ENCODE measurements around the gene NDFIP2.
"Not testable (repeated sequence)": the region's sequence is repeated elsewhere in the genome, so short reads cannot be mapped to it uniquely, and the experiment has no call there.

NDFIP2 gene

DNA sequence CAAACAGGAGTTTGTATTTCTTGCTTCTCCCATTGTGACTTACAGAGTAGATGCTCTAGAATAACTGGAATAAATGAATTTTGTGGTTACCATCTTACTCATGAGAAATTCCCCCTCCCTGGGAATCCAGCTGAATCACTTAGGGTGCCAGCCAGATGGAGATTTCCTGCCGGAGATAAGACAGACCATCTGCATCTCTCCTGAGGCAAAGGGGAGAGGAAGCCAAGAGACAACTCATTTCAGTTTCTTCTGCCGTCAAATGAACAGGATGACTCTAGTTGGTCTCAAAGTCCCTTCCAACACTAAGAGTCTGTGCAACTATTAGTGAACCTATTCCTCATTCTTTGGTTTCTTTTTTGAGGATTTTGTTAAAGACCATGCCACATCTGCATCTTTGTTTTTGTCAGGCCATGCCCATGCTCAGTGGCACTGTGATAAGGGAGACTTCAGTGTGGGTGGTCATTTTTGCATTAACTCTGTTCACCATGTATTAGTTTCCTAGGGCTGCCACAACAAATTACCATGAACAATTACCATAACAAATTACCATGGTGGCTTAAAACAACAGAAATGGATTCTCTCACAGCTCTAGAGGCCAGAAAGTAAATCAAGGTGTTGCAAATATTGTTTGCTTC is 112.8 kb downstream of the NDFIP2 start:
- H3K9ac ChIP-seq (ENCODE audit: low read length), result no peak overlapping the region
- H3K9me2 ChIP-seq (replicated peaks; ENCODE audit: insufficient read depth, low read length), result no peaks in the 10 kb centered on the region
- H3K4me2 ChIP-seq (ENCODE audit: low read depth, low read length, poor library complexity, severe bottlenecking), result no peak overlapping the region
- H3K9me3 ChIP-seq (ENCODE audit: insufficient read depth, low read length), result no peaks in the 10 kb centered on the region
- no peaks in the 10 kb centered on the region for H3F3A ChIP-seq (ENCODE audit: insufficient read depth)
- H4K20me1 ChIP-seq (ENCODE audit: low read depth, low read length), result no peaks in the 10 kb centered on the region
- no peak overlapping the region for H3K4me3 ChIP-seq (ENCODE audit: insufficient read depth, low read length, poor library complexity, severe bottlenecking)
- no peaks in the 10 kb centered on the region for H3K36me3 ChIP-seq (ENCODE audit: low read length)
- TF ChIP-seq, protein P1, sequence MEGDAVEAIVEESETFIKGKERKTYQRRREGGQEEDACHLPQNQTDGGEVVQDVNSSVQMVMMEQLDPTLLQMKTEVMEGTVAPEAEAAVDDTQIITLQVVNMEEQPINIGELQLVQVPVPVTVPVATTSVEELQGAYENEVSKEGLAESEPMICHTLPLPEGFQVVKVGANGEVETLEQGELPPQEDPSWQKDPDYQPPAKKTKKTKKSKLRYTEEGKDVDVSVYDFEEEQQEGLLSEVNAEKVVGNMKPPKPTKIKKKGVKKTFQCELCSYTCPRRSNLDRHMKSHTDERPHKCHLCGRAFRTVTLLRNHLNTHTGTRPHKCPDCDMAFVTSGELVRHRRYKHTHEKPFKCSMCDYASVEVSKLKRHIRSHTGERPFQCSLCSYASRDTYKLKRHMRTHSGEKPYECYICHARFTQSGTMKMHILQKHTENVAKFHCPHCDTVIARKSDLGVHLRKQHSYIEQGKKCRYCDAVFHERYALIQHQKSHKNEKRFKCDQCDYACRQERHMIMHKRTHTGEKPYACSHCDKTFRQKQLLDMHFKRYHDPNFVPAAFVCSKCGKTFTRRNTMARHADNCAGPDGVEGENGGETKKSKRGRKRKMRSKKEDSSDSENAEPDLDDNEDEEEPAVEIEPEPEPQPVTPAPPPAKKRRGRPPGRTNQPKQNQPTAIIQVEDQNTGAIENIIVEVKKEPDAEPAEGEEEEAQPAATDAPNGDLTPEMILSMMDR (IDR thresholded peaks at IDR 0.05; ENCODE audit: insufficient read depth, low read length, poor library complexity, severe bottlenecking), result no peak
- no peak for TF ChIP-seq EZH2phosphoT487 (conservative IDR thresholded peaks at IDR 0.05; ENCODE audit: low read length)
- no peaks in the 10 kb centered on the region for H3K79me2 ChIP-seq (ENCODE audit: insufficient read depth, low read length)
- H3K27me3 ChIP-seq (ENCODE audit: low read length), result no peaks in the 10 kb centered on the region
- H3K27ac ChIP-seq (ENCODE audit: low read depth, low read length), result no peak overlapping the region
- no peak overlapping the region for H2AFZ ChIP-seq (ENCODE audit: low read depth, low read length, severe bottlenecking)

DNA sequence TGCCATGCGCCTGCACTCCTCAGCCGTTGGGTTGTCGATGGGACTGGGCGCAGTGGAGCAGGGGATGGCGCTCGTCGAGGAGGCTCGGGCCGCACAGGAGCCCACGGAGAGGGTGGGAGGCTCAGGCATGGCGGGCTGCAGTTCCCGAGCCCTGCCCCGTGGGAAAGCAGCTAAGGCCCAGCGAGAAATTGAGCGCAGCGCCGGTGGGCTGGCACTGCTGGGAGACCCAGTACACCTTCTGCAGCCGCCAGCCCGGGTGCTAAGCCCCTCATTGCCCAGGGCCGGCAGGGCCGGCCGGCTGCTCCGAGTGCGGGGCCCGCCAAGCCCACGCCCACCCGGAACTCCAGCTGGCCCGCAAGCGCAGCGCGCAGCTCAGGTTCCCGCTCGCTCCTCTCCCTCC is 119.2 kb downstream of the NDFIP2 start:
- H4K20me1 ChIP-seq (ENCODE audit: low read depth, low read length); H3K27ac ChIP-seq (ENCODE audit: low read depth, low read length); H3K4me2 ChIP-seq (ENCODE audit: low read depth, low read length, poor library complexity, severe bottlenecking); H3K27me3 ChIP-seq (ENCODE audit: low read length); H3K79me2 ChIP-seq (ENCODE audit: insufficient read depth, low read length); H3K9me3 ChIP-seq (ENCODE audit: insufficient read depth, low read length); H3F3A ChIP-seq (ENCODE audit: insufficient read depth); H3K9ac ChIP-seq (ENCODE audit: low read length); H3K9me2 ChIP-seq (replicated peaks; ENCODE audit: insufficient read depth, low read length); H3K36me3 ChIP-seq (ENCODE audit: low read length); H3K4me3 ChIP-seq (ENCODE audit: insufficient read depth, low read length, poor library complexity, severe bottlenecking); H2AFZ ChIP-seq (ENCODE audit: low read depth, low read length, severe bottlenecking): not testable (repeated sequence)

DNA sequence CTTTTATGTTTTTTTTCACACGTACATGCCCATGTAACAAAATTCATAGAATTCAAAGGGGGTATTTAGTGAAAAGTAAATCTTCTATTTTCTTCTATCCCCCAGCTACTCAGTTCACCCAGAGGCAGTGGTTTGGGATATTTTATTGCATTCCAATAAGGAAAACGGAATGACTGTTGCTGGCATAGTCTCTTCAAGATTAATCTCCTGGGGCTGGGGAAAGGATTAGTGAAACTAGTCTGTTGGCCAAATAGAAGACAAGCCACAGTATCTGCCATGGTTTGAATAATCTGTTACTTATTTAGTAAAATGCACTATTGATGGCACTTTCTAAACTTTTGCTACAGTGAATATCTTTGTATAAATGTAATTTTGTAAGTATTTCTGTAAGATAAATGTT is 122.0 kb downstream of the NDFIP2 start:
- H3K9me2 ChIP-seq (replicated peaks; ENCODE audit: insufficient read depth, low read length), result no peaks in the 10 kb centered on the region
- no peak overlapping the region for H3K27ac ChIP-seq (ENCODE audit: low read depth, low read length)
- no peaks in the 10 kb centered on the region for H3K9me3 ChIP-seq (ENCODE audit: insufficient read depth, low read length)
- no peak overlapping the region for H3K4me2 ChIP-seq (ENCODE audit: low read depth, low read length, poor library complexity, severe bottlenecking)
- no peaks in the 10 kb centered on the region for H3K27me3 ChIP-seq (ENCODE audit: low read length)
- no peaks in the 10 kb centered on the region for H3K79me2 ChIP-seq (ENCODE audit: insufficient read depth, low read length)
- no peak overlapping the region for H2AFZ ChIP-seq (ENCODE audit: low read depth, low read length, severe bottlenecking)
- no peaks in the 10 kb centered on the region for H4K20me1 ChIP-seq (ENCODE audit: low read depth, low read length)
- no peaks in the 10 kb centered on the region for H3F3A ChIP-seq (ENCODE audit: insufficient read depth)
- no peak overlapping the region for H3K4me3 ChIP-seq (ENCODE audit: insufficient read depth, low read length, poor library complexity, severe bottlenecking)
- no peak for TF ChIP-seq EZH2phosphoT487 (conservative IDR thresholded peaks at IDR 0.05; ENCODE audit: low read length)
- H3K9ac ChIP-seq (ENCODE audit: low read length), result no peak overlapping the region
- no peaks in the 10 kb centered on the region for H3K36me3 ChIP-seq (ENCODE audit: low read length)

DNA sequence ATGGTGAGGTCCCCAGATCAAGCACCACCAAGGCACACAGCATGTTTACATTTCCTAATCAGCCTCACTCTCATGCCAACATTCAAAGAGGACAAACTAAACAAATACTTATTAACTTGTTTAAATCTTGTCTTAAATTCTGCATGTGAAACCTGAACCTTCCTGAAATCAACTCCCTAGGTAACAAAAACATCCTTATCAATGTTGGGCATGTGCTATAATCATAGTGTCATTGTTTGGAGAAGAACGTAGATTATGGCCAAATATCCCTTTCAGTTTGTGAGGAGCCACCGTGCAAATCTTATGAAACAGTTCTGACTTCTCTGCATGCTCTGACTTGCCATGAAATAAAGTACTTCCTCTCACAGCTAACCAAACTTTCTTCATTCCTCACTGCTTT is 123.8 kb downstream of the NDFIP2 start:
- H3K9me3 ChIP-seq (ENCODE audit: insufficient read depth, low read length), result no peaks in the 10 kb centered on the region
- no peak overlapping the region for H3K4me3 ChIP-seq (ENCODE audit: insufficient read depth, low read length, poor library complexity, severe bottlenecking)
- no peaks in the 10 kb centered on the region for H3K27me3 ChIP-seq (ENCODE audit: low read length)
- no peaks in the 10 kb centered on the region for H3K79me2 ChIP-seq (ENCODE audit: insufficient read depth, low read length)
- no peaks in the 10 kb centered on the region for H3K9me2 ChIP-seq (replicated peaks; ENCODE audit: insufficient read depth, low read length)
- H3K27ac ChIP-seq (ENCODE audit: low read depth, low read length), result no peak overlapping the region
- TF ChIP-seq, protein P1 (IDR thresholded peaks at IDR 0.05; ENCODE audit: insufficient read depth, low read length, poor library complexity, severe bottlenecking), result no peak
- TF ChIP-seq EZH2phosphoT487 (conservative IDR thresholded peaks at IDR 0.05; ENCODE audit: low read length), result no peak
- H4K20me1 ChIP-seq (ENCODE audit: low read depth, low read length), result no peaks in the 10 kb centered on the region
- no peak overlapping the region for H2AFZ ChIP-seq (ENCODE audit: low read depth, low read length, severe bottlenecking)
- H3K36me3 ChIP-seq (ENCODE audit: low read length), result no peaks in the 10 kb centered on the region
- H3F3A ChIP-seq (ENCODE audit: insufficient read depth), result no peaks in the 10 kb centered on the region
- H3K9ac ChIP-seq (ENCODE audit: low read length), result no peak overlapping the region
- H3K4me2 ChIP-seq (ENCODE audit: low read depth, low read length, poor library complexity, severe bottlenecking), result no peak overlapping the region
